ENCODE data around the gene CIT.

The CIT gene

GRCh38 chr12:119784673-119785072 is 92.4 kb downstream of the CIT start:
- H3K27ac ChIP-seq: no peak overlapping the region
- TF ChIP-seq ZFX (IDR thresholded peaks at IDR 0.05; ENCODE audit: borderline replicate concordance) (no peak), CTCF (IDR thresholded peaks at IDR 0.05) (no peak)

- H3K27ac ChIP-seq: no peak overlapping the region
- no peak for TF ChIP-seq CTCF (IDR thresholded peaks at IDR 0.05)
- TF ChIP-seq ZFX (IDR thresholded peaks at IDR 0.05; ENCODE audit: borderline replicate concordance): no peak
Measured at GRCh38 chr12:119783787-119784186, 93.3 kb downstream of the CIT start.

- TF ChIP-seq ZFX (IDR thresholded peaks at IDR 0.05; ENCODE audit: borderline replicate concordance): no peak
- H3K27ac ChIP-seq: no peak overlapping the region
Measured at GRCh38 chr12:119781804-119782203, 95.3 kb downstream of the CIT start.

GRCh38 chr12:119780786-119781434 is 96.2 kb downstream of the CIT start:
- TF ChIP-seq CTCF (IDR thresholded peaks at IDR 0.05): peak; percentile 97
- TF ChIP-seq ZFX (IDR thresholded peaks at IDR 0.05; ENCODE audit: borderline replicate concordance): no peak
- no peak overlapping the region for H3K27ac ChIP-seq

- TF ChIP-seq ZFX (IDR thresholded peaks at IDR 0.05; ENCODE audit: borderline replicate concordance) (no peak), CTCF (IDR thresholded peaks at IDR 0.05) (no peak)
Measured at GRCh38 chr12:119775246-119775895, 101.7 kb downstream of the CIT start.

GRCh38 chr12:119772431-119772830 is 104.7 kb downstream of the CIT start:
- no peak overlapping the region for H3K27ac ChIP-seq
- TF ChIP-seq ZFX (IDR thresholded peaks at IDR 0.05; ENCODE audit: borderline replicate concordance): no peak
- no peak for TF ChIP-seq CTCF (IDR thresholded peaks at IDR 0.05)

More at GRCh38 chr12:119775246-119775895, 101.7 kb downstream of the CIT start:
- H3K27ac ChIP-seq: no peak overlapping the region

GRCh38 chr12:119770146-119770545 is 107.0 kb downstream of the CIT start:
- H3K27ac ChIP-seq: no peak overlapping the region
- TF ChIP-seq CTCF (IDR thresholded peaks at IDR 0.05) (no peak), ZFX (IDR thresholded peaks at IDR 0.05; ENCODE audit: borderline replicate concordance) (no peak)

Measured in 22Rv1 (cell line).